Measurements from ENCODE around the gene INHBC. TPM values are rescaled to one million over a fixed set of nuclear protein-coding genes. Genes with fewer than 3 reads are reported as not detected.
"Not testable (repeated sequence)": the region's sequence is repeated elsewhere in the genome, so short reads cannot be mapped to it uniquely, and the experiment has no call there.

The INHBC gene
- total RNA-seq, 1 experiment from 2014 or later = 0.20 TPM

GRCh38 chr12:57414160-57414559, 20.4 kb upstream of the INHBC start:
- H3K4me3 ChIP-seq (replicated peaks in 1 of 2; ENCODE audit: low read depth in 1 of 2, low read length in 2 of 2); BruUV-seq (replicated peaks); H3K9me3 ChIP-seq (ENCODE audit: control insufficient read depth in 1 of 2, insufficient read depth in 1 of 2, low read depth in 1 of 2, low read length in 2 of 2); H3K9ac ChIP-seq (ENCODE audit: low read length); POLR2A ChIA-PET; H3K9me2 ChIP-seq (ENCODE audit: insufficient read depth); H3K4me2 ChIP-seq (ENCODE audit: low read length); H4K20me1 ChIP-seq (ENCODE audit: insufficient read depth); H3K27me3 ChIP-seq (ENCODE audit: insufficient read depth, low read length); ATAC-seq; H3K27ac ChIP-seq (ENCODE audit: low read depth, low read length); DNase-seq (ENCODE audit: low read depth, low spot score); H2AFZ ChIP-seq (ENCODE audit: low read depth, low read length, poor library complexity, severe bottlenecking); intact Hi-C loops (cut with micrococcal nuclease); H3K36me3 ChIP-seq (ENCODE audit: control insufficient read depth in 1 of 2, insufficient read depth in 2 of 2, low read length in 2 of 2); H3K79me2 ChIP-seq (ENCODE audit: insufficient read depth, low read length): not testable (repeated sequence)
- ChIA-PET CTCF (interaction anchor here (0.7 kb wide), 1 partner anchor 171 kb away, joined by 3 read pairs; no protein-coding TSS in a partner anchor), RAD21 (ENCODE audit: low non-redundant PET in 1 of 2, low total read pairs in 2 of 2, uncharacterized antibody in 2 of 2, unreplicated experiment in 2 of 2) (interaction anchor here in 1 of 2 experiments (0.6 kb wide), 1 partner anchor 15 kb away, joined by 4 read pairs; no protein-coding TSS in a partner anchor)
- peaks cover 8 to 21% of the 10 kb centered on the region in 2 experiments for H3K4me1 ChIP-seq (ENCODE audit: control insufficient read depth in 1 of 2, insufficient read depth in 2 of 2, low read length in 2 of 2)

DNA sequence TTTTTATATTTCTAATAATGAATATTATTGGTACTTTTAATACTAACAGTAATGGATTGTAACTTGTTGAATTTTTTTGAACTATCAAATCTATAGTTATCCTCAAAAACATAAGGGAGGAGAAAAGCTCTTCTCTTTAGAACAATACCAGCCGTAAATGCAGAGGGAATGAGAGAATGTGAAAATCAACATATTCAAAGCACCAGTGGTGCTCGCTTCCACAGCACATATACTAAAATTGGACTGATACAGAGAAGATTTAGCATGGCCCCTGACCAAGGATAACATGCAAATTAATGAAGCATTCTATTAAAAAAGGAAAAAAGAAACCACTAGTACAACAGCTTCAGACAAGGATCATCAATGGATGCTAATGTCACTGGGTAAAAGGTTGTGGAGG, 19.5 kb upstream of the INHBC start:
- Histone ChIP-seq H3K27ac (ENCODE audit: low read depth, low read length) (no peak overlapping the region), H3K36me3 (ENCODE audit: control insufficient read depth in 1 of 2, insufficient read depth in 2 of 2, low read length in 2 of 2) (no peaks in the 10 kb centered on the region), H4K20me1 (ENCODE audit: insufficient read depth) (peaks cover 7% of the 10 kb centered on the region; the same call in 1 of the 2 replicates), H3K9me2 (ENCODE audit: insufficient read depth) (no peaks in the 10 kb centered on the region), H3K27me3 (ENCODE audit: insufficient read depth, low read length) (no peaks in the 10 kb centered on the region), H3K79me2 (ENCODE audit: insufficient read depth, low read length) (peaks cover under 1% of the 10 kb centered on the region; the same call in 1 of the 2 replicates), H3K4me2 (ENCODE audit: low read length) (no peak overlapping the region), H3K9me3 (ENCODE audit: control insufficient read depth in 1 of 2, insufficient read depth in 1 of 2, low read depth in 1 of 2, low read length in 2 of 2) (no peaks in the 10 kb centered on the region), H3K9ac (ENCODE audit: low read length) (no peak overlapping the region), H3K4me3 (replicated peaks in 1 of 2; ENCODE audit: low read depth in 1 of 2, low read length in 2 of 2) (no peak overlapping the region), H3K4me1 (ENCODE audit: control insufficient read depth in 1 of 2, insufficient read depth in 2 of 2, low read length in 2 of 2) (peaks cover 8 to 21% of the 10 kb centered on the region in 2 experiments), H2AFZ (ENCODE audit: low read depth, low read length, poor library complexity, severe bottlenecking) (no peak overlapping the region)
- CTCF ChIA-PET = interaction anchor here (0.7 kb wide), 1 partner anchor 172 kb away, joined by 3 read pairs; no protein-coding TSS in a partner anchor
- no TSS peak for BruUV-seq (replicated peaks)
- DNase-seq (ENCODE audit: low read depth, low spot score) (no peak), ATAC-seq (no peak)
- RAD21 ChIA-PET (ENCODE audit: low non-redundant PET in 1 of 2, low total read pairs in 2 of 2, uncharacterized antibody in 2 of 2, unreplicated experiment in 2 of 2) = interaction anchor here in 1 of 2 experiments (0.6 kb wide), 1 partner anchor 14 kb away, joined by 4 read pairs; no protein-coding TSS in a partner anchor
- POLR2A ChIA-PET = no interaction called here
- intact Hi-C loops (cut with micrococcal nuclease) = no loop called here
- TF ChIP-seq EGR1 (IDR thresholded peaks at IDR 0.05; ENCODE audit: low read depth) = no peak
- no peak for TF ChIP-seq ELF1 (IDR thresholded peaks at IDR 0.05; ENCODE audit: borderline replicate concordance, low read depth)
- TF ChIP-seq, protein P1, sequence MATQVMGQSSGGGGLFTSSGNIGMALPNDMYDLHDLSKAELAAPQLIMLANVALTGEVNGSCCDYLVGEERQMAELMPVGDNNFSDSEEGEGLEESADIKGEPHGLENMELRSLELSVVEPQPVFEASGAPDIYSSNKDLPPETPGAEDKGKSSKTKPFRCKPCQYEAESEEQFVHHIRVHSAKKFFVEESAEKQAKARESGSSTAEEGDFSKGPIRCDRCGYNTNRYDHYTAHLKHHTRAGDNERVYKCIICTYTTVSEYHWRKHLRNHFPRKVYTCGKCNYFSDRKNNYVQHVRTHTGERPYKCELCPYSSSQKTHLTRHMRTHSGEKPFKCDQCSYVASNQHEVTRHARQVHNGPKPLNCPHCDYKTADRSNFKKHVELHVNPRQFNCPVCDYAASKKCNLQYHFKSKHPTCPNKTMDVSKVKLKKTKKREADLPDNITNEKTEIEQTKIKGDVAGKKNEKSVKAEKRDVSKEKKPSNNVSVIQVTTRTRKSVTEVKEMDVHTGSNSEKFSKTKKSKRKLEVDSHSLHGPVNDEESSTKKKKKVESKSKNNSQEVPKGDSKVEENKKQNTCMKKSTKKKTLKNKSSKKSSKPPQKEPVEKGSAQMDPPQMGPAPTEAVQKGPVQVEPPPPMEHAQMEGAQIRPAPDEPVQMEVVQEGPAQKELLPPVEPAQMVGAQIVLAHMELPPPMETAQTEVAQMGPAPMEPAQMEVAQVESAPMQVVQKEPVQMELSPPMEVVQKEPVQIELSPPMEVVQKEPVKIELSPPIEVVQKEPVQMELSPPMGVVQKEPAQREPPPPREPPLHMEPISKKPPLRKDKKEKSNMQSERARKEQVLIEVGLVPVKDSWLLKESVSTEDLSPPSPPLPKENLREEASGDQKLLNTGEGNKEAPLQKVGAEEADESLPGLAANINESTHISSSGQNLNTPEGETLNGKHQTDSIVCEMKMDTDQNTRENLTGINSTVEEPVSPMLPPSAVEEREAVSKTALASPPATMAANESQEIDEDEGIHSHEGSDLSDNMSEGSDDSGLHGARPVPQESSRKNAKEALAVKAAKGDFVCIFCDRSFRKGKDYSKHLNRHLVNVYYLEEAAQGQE (IDR thresholded peaks at IDR 0.05; ENCODE audit: low read depth) = no peak
- TF ChIP-seq JUND (IDR thresholded peaks at IDR 0.05) = no peak
- TF ChIP-seq FOSL1 (IDR thresholded peaks at IDR 0.05; ENCODE audit: low read depth) = no peak
- no peak for TF ChIP-seq RAD21 (IDR thresholded peaks at IDR 0.05; ENCODE audit: low read depth)
- TF ChIP-seq CTCF (IDR thresholded peaks at IDR 0.05 in 2 of 3, conservative IDR thresholded peaks at IDR 0.05 in 1 of 3; ENCODE audit: borderline replicate concordance in 1 of 3, insufficient read depth in 1 of 3, low read depth in 2 of 3, low read length in 2 of 3) = no peak
- TF ChIP-seq, protein P2, sequence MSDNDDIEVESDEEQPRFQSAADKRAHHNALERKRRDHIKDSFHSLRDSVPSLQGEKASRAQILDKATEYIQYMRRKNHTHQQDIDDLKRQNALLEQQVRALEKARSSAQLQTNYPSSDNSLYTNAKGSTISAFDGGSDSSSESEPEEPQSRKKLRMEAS (IDR thresholded peaks at IDR 0.05) = no peak
- no peak for TF ChIP-seq ZFX (IDR thresholded peaks at IDR 0.05)
- TF ChIP-seq SRF (IDR thresholded peaks at IDR 0.05; ENCODE audit: low read depth) = no peak
- no peak for TF ChIP-seq CBX3 (IDR thresholded peaks at IDR 0.05; ENCODE audit: low read depth)
